Retinal pigment epithelial cell (primary cell): ENCODE measurements around the gene TRRAP.

ENCODE experiments used
- DNase-seq: peaks from one replicate; pipeline ENCODE4 v3.0.0-alpha.2; 2010; ENCODE audit warnings: low read depth
- H3K4me3 ChIP-seq: 2 replicates; pipeline ENCODE4 v1.5.1; 2011; ENCODE audit warnings: mild to moderate bottlenecking, low read length, control low read depth, moderate library complexity
- TF ChIP-seq, protein P1 (sequence below): conservative IDR thresholded peaks from 2 replicates; pipeline ENCODE4 v1.5.1; 2011; ENCODE audit warnings: low read depth, low read length, control low read depth, inconsistent platforms

Gene TRRAP

DNA sequence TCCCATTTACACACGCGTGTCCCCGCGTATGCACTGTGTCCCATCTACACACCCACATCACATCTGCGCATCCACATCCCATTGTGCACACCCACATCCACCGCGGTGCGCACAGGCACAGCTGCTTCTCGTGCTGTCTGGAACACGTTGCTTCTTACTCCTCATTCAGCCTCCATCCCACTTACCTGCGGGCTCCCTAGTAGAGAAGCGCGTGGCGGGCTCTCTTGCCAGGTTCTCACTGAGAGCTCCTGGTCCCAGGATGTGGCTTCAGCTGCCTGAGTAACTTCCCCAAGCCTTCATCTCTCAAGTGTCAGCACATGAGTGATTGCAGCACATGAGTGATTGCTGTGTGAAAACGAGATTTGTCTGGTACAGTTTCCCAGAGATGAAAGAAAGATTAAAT is 117.8 kb downstream of the TRRAP start:
- H3K4me3 ChIP-seq: no peak overlapping the region
- TF ChIP-seq, protein P1, sequence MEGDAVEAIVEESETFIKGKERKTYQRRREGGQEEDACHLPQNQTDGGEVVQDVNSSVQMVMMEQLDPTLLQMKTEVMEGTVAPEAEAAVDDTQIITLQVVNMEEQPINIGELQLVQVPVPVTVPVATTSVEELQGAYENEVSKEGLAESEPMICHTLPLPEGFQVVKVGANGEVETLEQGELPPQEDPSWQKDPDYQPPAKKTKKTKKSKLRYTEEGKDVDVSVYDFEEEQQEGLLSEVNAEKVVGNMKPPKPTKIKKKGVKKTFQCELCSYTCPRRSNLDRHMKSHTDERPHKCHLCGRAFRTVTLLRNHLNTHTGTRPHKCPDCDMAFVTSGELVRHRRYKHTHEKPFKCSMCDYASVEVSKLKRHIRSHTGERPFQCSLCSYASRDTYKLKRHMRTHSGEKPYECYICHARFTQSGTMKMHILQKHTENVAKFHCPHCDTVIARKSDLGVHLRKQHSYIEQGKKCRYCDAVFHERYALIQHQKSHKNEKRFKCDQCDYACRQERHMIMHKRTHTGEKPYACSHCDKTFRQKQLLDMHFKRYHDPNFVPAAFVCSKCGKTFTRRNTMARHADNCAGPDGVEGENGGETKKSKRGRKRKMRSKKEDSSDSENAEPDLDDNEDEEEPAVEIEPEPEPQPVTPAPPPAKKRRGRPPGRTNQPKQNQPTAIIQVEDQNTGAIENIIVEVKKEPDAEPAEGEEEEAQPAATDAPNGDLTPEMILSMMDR: no peak
- no peak for DNase-seq

DNA sequence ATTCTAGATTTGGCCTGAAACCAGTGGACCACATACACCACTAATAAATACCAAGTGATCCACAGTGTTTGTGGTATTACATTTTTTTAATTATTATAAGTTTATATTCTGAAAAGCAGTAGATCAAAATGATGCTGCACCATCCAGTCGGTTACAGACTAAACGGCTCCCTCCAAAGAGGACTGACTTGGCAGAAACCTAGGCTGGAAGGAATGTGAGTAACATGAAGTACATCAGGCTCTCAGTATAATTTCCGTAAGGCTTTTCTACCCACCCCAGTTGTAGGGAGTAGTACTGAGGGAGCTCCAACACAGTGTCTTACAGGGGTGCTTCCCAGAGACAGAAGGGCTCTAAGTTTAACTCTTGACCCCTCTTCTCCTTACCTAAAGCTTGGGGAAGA is 119.5 kb downstream of the TRRAP start:
- TF ChIP-seq, protein P1: no peak
- DNase-seq: no peak
- H3K4me3 ChIP-seq: no peak overlapping the region

DNA sequence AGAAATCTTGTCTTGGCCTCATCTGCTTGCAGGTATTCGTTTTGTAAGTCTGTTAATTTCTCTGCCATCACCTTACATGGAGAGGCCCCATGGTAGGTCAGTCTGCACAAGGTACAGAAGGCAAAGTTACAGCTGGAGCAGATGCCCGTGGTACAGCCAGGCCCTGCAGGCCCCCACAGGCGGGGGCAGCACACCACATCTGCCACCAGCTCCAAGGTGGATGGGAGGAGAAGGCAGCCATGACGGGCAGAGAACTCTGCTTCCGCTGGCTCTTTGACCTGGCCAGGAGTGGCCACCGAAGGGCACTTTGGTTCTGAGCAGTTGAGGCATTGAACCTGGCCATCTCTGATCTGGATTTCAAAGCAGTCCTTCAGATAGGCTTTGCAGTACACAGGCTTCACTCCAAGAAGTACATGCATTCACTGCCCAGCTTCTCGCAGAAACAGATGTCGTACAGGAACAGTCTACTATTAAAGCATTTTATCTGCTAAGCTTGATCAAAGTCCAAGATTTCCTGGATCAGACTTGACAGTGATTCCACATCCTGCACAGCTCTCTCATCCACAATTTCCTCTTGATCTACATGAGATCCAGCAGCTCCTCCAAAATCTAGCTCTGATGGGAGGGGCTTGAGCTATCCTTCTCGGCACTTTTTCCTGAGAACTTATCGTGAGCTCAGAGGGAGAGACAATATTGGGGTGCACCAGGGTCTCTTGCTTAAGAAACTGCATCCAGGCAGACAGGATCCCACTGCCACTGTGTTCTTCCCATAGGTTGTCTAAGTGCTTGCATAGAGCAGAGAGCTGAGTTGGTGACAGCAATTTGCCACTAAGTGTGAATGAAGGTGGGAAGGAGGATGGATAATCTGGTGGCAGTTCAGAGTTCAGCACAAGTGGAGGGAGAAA is 120.7 kb downstream of the TRRAP start:
- H3K4me3 ChIP-seq: no peak overlapping the region
- TF ChIP-seq, protein P1: no peak
- DNase-seq: no peak

DNA sequence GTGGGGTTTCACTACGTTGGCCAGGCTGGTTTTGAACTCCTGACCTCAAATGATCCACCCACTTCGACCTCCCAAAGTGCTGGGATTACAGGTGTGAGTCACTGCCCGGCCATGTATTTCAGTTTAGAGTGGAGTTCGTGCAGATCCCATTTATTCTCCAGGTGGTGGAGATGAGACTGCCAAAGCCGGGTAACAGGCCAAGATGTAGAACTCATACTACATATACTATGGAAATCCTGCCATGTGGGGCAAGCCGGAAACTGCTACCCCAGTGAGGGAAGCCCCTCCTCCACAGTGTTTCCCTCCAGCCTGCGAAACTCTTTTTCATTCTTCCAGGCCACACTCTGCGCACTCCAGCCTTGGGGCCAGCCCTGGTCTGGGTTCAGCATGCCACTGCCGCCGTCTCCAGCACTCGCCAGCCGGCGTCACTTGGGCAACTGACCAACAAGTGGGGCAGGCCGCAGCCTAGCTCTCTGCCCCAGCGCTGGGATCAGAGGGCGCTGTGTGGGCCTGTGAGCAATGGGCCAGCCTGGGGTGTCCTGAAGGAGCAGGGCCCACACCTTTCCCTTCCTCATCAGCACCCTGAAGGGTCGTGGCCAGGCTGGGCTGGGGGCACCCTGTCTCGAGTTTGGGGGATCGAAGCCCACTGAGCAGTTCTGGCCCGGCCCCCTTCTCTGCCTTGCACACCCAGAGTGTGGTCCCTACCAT is 122.0 kb downstream of the TRRAP start:
- H3K4me3 ChIP-seq: no peak overlapping the region
- DNase-seq: no peak
- TF ChIP-seq, protein P1: no peak

DNA sequence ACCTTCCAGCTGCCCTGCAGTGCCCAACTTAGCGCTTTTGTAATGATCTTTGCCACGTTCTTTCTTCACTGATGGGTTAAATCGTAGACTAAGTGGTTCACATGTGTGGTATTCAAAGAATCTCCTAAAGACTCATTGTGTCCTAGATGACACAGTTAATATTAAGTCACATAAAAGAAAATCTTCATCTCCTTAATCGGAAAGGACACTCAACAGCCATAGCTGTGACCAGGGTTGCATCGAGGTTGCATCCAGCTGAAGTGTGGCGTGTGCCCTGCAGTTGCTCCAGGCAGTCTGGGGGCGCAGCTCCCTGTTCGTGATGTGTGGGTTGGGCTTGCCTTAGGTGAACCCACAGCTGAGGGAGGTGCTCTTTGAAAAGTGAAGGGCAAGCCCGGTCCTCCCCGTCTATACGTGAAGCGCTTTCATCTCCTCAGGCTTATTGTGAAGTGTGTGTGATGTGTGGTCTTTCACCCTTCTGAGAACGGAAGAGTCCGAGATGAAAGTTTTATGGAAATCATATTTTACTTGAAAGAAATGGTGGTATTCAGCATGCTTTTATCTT is 122.7 kb downstream of the TRRAP start:
- no peak for DNase-seq
- H3K4me3 ChIP-seq: no peak overlapping the region
- TF ChIP-seq, protein P1: no peak

DNA sequence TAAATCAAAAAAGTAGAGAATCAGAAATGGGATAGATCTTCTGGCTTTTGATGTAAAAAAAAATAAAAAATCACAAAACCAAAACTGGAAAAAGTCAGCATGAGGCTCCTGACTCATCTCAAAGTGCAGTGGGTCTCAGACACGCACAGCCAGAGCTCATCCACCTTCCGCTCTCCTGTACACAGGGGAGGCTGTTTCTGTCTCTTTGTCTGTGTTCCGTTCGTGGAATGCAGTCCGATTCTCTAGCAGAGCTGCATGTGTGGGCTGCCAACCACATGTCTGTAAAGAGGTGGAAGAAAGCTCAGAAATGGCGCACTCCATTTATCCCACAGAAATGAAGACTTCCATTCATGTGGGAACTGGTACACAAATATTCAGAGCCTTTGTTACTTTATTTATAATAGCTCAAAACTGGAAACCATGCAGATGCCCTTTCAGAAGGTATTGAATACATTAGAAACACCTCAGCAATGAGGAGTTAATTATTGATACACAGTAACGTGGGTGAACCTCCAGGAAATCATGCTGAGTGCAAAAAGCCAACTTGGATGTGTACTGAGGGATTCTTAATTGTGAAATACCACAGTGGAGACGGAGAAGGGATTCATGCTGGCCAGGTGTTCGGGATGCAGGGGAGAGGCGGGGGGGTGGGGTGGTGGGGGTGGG is 123.3 kb downstream of the TRRAP start:
- TF ChIP-seq, protein P1: no peak
- H3K4me3 ChIP-seq: no peak overlapping the region
- no peak for DNase-seq
